Ovary (tissue), 9 donors: ENCODE data around the gene MEAK7. TPM values are rescaled to one million over a fixed set of nuclear protein-coding genes. Genes with fewer than 3 reads are reported as not detected.

Source experiments
- DNase-seq, 5 donors: peaks; one replicate each; pipeline ENCODE4 v3.0.0-alpha.2; 2019 to 2020
- H3K27ac ChIP-seq, 2 donors: fragments of 200-600 bp; one replicate each; pipeline versions ENCODE4 v1.5.1 to v1.8.0; 2019 to 2022
- H3K27me3 ChIP-seq: fragments of 200-600 bp; one replicate; pipeline ENCODE4 v1.8.0; 2022
- H3K36me3 ChIP-seq: fragments of 200-600 bp; sonication (generic); one replicate; pipeline ENCODE4 v1.5.1; 2019
- H3K4me1 ChIP-seq: one replicate; pipeline ENCODE4 v1.8.1; 2013; ENCODE audit warnings: mild to moderate bottlenecking, moderate library complexity; ENCODE audit not compliant: insufficient read depth
- H3K4me3 ChIP-seq: fragments of 200-600 bp; sonication (generic); one replicate; pipeline ENCODE4 v1.5.1; 2017
- H3K9me3 ChIP-seq, 2 donors: fragments of 200-600 bp in 1 of 2; sonication (generic) in 1 of 2; one replicate each; pipeline versions ENCODE4 v1.5.1 to v1.8.1; 2013 to 2019; ENCODE audit warnings: mild to moderate bottlenecking in 1 of 2, moderate library complexity in 1 of 2
- EP300 ChIP-seq: sonication (generic); formaldehyde crosslinking; IDR thresholded peaks from one replicate; pipeline ENCODE4 v1.6.1; 2017; ENCODE audit warnings: antibody characterized with exemption
- POLR2A ChIP-seq: fragments of 450-650 bp; IDR thresholded peaks from one replicate; pipeline ENCODE4 v1.6.1; 2017; ENCODE audit warnings: antibody characterized with exemption, mild to moderate bottlenecking, moderate library complexity
- WGBS, 3 donors: extraction: QIAGEN DNeasy Blood & Tissue Kit in 1 of 3; methylation state at CpG; one replicate each; pipeline versions ENCODE4 v1.1.5 to v1.1.7; 2013 to 2017; 5-methylcytosine and 5-hydroxymethylcytosine counted together
- intact Hi-C, 4 donors: fragments of 100-400 bp; cut with DNase I; formaldehyde crosslinking; loops; one replicate each; pipeline versions ENCODE4 v1.11.0 to v1.15.1; 2022 to 2023
- polyA plus RNA-seq, 2 donors: library from polyadenylated mRNA; stranded (reverse); fragments of 200-250 nt in 1 of 2; fragments of 350-450 nt in 1 of 2; fragmentation: Illumina TruSeq in 1 of 2; extraction: RNeasy Lipid Tissue Mini Kit (QIAGEN cat#74804) in 1 of 2; gene quantifications; one replicate each; pipeline ENCODE4 v1.2.3, GENCODE V29; 2013 to 2014
- total RNA-seq, 7 donors: library from RNA; depleted of rRNA in 2 of 7; stranded (reverse); fragments of >200 nt in 2 of 7; fragmentation: NEBNext Ultra II Directional in 3 of 7; extraction: Animal tissue kit (Norgen Biotek cat#: 25700) in 3 of 7; gene quantifications; one replicate each; pipeline versions ENCODE4 v1.1.0 to v1.2.4, GENCODE V29; 2016 to 2023
- TF ChIP-seq, protein P1 (sequence below), 3 donors: fragments of 450-650 bp in 2 of 3; fragments of 200-600 bp in 1 of 3; IDR thresholded peaks; one replicate each; pipeline versions ENCODE4 v1.5.1 to v1.8.0; 2016 to 2022; ENCODE audit warnings: antibody characterized with exemption in 3 of 3, mild to moderate bottlenecking in 1 of 3
- donor health status: DM: no; HTN: no; CAD: no; lungs with moderate emphysema.
- donor health status: DM: no; HTN: no; CAD: no.
- donor health status: Bipolar disorder and iron deficiency.
- donor health status: DM: yes; HTN: yes; CAD: no.
- donor health status: DM: no; HTN: no; CAD: no.
- donor health status: DM: yes; HTN: yes; CAD: no.

MEAK7 gene
- total and polyA plus RNA-seq, 9 donors = 6.6 to 23.0 (median 17.2) TPM

DNA sequence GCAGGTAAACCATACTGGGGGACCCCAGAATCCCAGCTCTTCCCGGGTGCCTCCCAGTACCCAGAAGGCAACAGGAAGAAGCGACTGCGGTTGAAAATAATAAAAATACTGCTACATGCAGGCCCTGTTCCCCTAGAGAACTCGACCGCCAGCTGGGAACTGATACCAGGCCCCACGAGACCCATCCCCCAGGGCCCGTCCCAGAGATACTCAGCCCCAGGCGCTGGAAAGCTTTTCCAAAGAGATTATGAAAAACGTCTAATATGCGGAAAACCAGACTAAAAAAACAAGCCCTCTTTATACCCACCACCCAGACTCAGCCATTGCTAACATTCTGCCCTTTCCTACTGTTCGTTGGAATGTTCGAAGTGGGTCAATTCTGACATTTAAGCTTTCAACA, 12.9 kb upstream of the MEAK7 start:
- intact Hi-C loops = loop anchor here in 2 of 4 donors (10.0 kb wide), 2 partner anchors 447 to 457 kb away; no protein-coding TSS in a partner anchor
- TF ChIP-seq POLR2A (no peak), EP300 (no peak)
- TF ChIP-seq, protein P1, sequence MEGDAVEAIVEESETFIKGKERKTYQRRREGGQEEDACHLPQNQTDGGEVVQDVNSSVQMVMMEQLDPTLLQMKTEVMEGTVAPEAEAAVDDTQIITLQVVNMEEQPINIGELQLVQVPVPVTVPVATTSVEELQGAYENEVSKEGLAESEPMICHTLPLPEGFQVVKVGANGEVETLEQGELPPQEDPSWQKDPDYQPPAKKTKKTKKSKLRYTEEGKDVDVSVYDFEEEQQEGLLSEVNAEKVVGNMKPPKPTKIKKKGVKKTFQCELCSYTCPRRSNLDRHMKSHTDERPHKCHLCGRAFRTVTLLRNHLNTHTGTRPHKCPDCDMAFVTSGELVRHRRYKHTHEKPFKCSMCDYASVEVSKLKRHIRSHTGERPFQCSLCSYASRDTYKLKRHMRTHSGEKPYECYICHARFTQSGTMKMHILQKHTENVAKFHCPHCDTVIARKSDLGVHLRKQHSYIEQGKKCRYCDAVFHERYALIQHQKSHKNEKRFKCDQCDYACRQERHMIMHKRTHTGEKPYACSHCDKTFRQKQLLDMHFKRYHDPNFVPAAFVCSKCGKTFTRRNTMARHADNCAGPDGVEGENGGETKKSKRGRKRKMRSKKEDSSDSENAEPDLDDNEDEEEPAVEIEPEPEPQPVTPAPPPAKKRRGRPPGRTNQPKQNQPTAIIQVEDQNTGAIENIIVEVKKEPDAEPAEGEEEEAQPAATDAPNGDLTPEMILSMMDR (IDR thresholded peaks at IDR 0.05) = no peak
- H3K4me3 ChIP-seq = no peak overlapping the region
- WGBS, 3 donors = 73 to 80% (median 76%) methylated on average over 12 of the region's 12 CpGs
- no peak overlapping the region for H3K27ac ChIP-seq
- DNase-seq = no peak
- H3K9me3 ChIP-seq = no peaks in the 10 kb centered on the region
- H3K36me3 ChIP-seq = no peaks in the 10 kb centered on the region
- H3K4me1 ChIP-seq = no peaks in the 10 kb centered on the region
- no peaks in the 10 kb centered on the region for H3K27me3 ChIP-seq

DNA sequence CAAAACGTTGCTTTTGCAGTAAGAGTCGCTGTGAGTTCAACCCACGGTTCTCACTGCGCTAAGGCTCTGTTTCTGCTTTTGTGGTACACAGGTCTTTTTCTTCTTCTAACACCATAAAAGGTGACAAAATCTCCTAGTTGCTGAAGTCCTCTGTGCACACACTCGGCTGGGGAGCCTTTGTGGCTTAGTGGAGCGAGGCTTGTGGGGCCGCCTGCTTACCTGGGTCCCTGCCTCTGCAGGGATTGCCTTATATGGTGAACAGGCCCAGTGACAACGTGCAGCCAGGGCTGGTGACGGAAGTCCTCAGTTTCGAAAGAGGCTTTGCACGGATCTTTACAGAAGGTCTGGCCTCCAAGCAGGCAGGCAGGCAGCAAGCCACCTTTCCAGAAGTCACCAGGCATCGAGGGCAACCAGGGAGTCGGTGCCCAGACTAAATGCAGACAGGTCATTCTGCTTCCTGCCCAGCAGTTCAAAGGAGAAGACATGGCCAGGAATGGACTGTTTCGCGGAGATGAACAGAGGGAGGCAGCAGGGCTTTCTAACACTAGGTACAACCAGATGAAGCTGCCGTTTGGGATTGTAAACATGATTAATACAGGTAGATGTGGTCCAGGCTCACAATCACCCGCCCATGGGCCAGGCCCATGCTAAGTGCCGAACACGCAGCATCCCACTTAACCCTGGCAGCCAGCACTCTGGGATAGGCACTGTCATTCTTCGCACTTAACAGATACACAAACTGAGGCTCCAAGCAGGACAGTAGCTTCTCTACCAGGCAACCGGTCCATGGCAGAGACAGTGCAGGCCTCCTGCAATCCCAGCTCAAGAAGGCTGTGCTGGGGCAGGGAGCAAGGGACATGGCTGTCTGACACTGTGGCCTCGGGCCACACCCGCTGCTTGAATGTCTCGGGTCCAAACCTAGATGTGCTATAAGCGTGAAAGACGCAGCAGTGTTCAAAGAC, 10.7 kb upstream of the MEAK7 start:
- Histone ChIP-seq H3K27me3 (no peaks in the 10 kb centered on the region), H3K4me1 (peaks cover 1% of the 10 kb centered on the region), H3K27ac (no peak overlapping the region), H3K9me3 (no peaks in the 10 kb centered on the region), H3K36me3 (no peaks in the 10 kb centered on the region), H3K4me3 (no peak overlapping the region)
- 80 to 82% (median 81%) methylated on average over 26 of the region's 26 CpGs for WGBS, 3 donors
- TF ChIP-seq POLR2A (no peak), EP300 (no peak)
- TF ChIP-seq, protein P1 (IDR thresholded peaks at IDR 0.05) = no peak
- peak in 2 of 5 donors; percentile 9 to 34 for DNase-seq
- intact Hi-C loops = loop anchor here (5.0 to 10.0 kb wide), 6 partner anchors 102 to 460 kb away; partner anchors contain the start of gene COTL1 (in 1 of the 4)

DNA sequence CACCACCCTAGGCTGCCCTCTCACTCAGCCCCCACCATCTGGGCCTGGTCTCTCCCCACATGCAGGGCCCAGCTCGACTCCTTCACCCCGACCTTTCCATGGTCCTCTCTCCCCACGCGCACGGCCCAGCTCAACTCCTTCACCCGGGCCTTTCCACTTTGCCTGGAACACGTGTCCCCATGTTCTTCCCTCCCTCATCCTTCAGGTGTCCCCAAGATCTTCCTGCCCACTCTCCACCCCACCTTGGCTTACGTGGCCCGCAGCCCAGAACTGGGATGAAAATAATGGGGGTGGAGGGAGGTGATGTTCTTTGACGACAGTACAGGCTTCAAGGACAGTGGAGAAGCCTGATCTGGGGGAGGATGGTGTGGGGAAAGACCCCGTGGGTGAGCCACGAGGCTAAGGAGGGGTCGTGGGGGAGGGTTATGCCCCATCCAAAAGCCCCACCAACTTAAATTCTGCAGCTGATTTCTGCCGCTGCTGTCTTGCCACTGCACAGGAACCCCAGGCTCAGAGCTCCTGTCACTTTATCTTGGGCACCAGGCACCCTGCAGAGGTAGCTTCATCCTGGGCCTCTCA, 9.9 kb upstream of the MEAK7 start:
- no peak overlapping the region for H3K4me3 ChIP-seq
- peaks cover 1% of the 10 kb centered on the region for H3K4me1 ChIP-seq
- H3K36me3 ChIP-seq = no peaks in the 10 kb centered on the region
- H3K27ac ChIP-seq = no peak overlapping the region
- H3K27me3 ChIP-seq = no peaks in the 10 kb centered on the region
- intact Hi-C loops = loop anchor here (5.0 to 10.0 kb wide), 6 partner anchors 103 to 460 kb away; partner anchors contain the start of gene COTL1 (in 1 of the 4)
- WGBS, 3 donors = 54 to 61% (median 58%) methylated on average over 14 of the region's 14 CpGs
- no peaks in the 10 kb centered on the region for H3K9me3 ChIP-seq
- DNase-seq = peak in 2 of 5 donors; percentile 10 to 23
- TF ChIP-seq, protein P1 (IDR thresholded peaks at IDR 0.05) = no peak
- TF ChIP-seq POLR2A (no peak), EP300 (no peak)

DNA sequence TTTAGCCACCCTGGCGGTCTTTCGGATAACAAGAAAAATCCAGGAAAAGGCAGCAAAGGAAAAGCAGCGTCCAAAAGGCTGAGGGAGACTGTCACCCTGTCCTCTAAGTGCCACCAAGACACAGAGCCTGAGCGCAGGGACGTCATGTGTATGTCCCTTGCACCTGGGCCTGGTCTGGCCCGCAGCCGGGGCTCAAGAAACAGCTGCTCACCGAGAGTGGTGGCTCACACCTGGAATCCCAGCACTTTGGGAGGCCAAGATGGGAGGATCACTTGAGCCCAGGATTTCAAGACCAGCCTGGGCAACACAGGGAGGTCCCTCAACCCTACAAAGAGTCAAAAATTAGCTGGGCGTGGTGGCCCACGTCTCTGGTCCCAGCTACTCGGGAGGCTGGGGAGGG, 9.2 kb upstream of the MEAK7 start:
- Histone ChIP-seq H3K36me3 (no peaks in the 10 kb centered on the region), H3K27me3 (no peaks in the 10 kb centered on the region), H3K4me3 (no peak overlapping the region), H3K27ac (no peak overlapping the region), H3K9me3 (no peaks in the 10 kb centered on the region), H3K4me1 (peaks cover 4% of the 10 kb centered on the region)
- 78 to 97% (median 90%) methylated on average over 10 to 11 of the region's 11 CpGs for WGBS, 3 donors
- peak in 2 of 5 donors; percentile 3 to 21 for DNase-seq
- intact Hi-C loops = loop anchor here (2.0 to 10.0 kb wide), 8 partner anchors 104 to 461 kb away; partner anchors contain the start of gene COTL1 (in 1 of the 4)
- no peak for TF ChIP-seq EP300
